Breast epithelium (tissue), 3 donors: ENCODE data around the gene CCSER1.

Source experiments
- POLR2A ChIP-seq: fragments of 450-650 bp; IDR thresholded peaks from one replicate; pipeline ENCODE4 v1.6.1; 2016; ENCODE audit warnings: antibody characterized with exemption, mild to moderate bottlenecking, moderate library complexity
- POLR2AphosphoS5 ChIP-seq, 3 donors: sonication (generic); formaldehyde crosslinking; IDR thresholded peaks; one replicate each; pipeline ENCODE4 v1.6.1; 2017; ENCODE audit warnings: antibody characterized with exemption in 3 of 3
- TF ChIP-seq, protein P1 (sequence below), 3 donors: fragments of 450-650 bp; IDR thresholded peaks; one replicate each; pipeline ENCODE4 v1.5.1; 2016 to 2017; ENCODE audit warnings: antibody characterized with exemption in 3 of 3, mild to moderate bottlenecking in 3 of 3, moderate library complexity in 3 of 3

- TF ChIP-seq, protein P1, sequence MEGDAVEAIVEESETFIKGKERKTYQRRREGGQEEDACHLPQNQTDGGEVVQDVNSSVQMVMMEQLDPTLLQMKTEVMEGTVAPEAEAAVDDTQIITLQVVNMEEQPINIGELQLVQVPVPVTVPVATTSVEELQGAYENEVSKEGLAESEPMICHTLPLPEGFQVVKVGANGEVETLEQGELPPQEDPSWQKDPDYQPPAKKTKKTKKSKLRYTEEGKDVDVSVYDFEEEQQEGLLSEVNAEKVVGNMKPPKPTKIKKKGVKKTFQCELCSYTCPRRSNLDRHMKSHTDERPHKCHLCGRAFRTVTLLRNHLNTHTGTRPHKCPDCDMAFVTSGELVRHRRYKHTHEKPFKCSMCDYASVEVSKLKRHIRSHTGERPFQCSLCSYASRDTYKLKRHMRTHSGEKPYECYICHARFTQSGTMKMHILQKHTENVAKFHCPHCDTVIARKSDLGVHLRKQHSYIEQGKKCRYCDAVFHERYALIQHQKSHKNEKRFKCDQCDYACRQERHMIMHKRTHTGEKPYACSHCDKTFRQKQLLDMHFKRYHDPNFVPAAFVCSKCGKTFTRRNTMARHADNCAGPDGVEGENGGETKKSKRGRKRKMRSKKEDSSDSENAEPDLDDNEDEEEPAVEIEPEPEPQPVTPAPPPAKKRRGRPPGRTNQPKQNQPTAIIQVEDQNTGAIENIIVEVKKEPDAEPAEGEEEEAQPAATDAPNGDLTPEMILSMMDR (IDR thresholded peaks at IDR 0.05), result peak in 1 of 3 donors; percentile 18
- TF ChIP-seq POLR2A (no peak), POLR2AphosphoS5 (IDR thresholded peaks at IDR 0.05) (no peak)
These were observed 986.0 kb downstream of the CCSER1 start for GRCh38 chr4:91113130-91113706.
